GM23248 (cell line): ENCODE data around the gene DLG3.

ENCODE experiments used
- EZH2 ChIP-seq: fragments of 200-600 bp; sonication (generic); IDR thresholded peaks from 2 replicates; pipeline ENCODE4 v1.6.1; 2018; ENCODE audit warnings: antibody characterized with exemption, mild to moderate bottlenecking; ENCODE audit not compliant: insufficient read depth, poor library complexity, severe bottlenecking
- EZH2phosphoT487 ChIP-seq: fragments of 200-600 bp; sonication (generic); IDR thresholded peaks from 2 replicates; pipeline ENCODE4 v1.6.1; 2018; ENCODE audit warnings: antibody characterized with exemption, moderate library complexity, mild to moderate bottlenecking, low read depth; ENCODE audit not compliant: insufficient read depth

DNA sequence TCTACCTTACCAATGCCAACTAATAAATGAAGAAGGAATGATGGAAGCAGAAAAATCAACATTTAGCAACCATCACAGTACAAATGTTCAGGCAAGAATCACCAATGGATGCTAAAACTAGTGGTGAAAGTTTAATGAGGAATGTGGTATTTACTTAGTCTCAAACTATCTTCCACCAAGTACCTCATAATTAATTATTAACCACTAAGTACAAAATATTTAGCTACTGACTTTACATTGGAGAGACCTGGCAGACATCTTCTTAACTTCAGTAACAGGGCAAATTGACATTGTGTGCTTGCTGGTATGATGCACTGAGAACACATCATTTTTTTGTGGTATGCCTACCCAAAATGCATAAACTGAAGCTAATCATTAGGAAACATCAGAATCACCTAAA, 82.4 kb downstream of the DLG3 start:
- no peak for TF ChIP-seq EZH2
- TF ChIP-seq EZH2phosphoT487 = no peak
